T1000 (cell line): Measurements from ENCODE around the gene RGS14.
A peak's percentile ranks its signal among the peaks of the same experiment; 100 is the strongest.
"Not testable (repeated sequence)": the region's sequence is repeated elsewhere in the genome, so short reads cannot be mapped to it uniquely, and the experiment has no call there.

Experiments used
- DNase-seq: peaks from one replicate; lab custom pipeline; 2025; ENCODE audit warnings: mixed read lengths; lab: John Stamatoyannopoulos, UW

The RGS14 gene

GRCh38 chr5:177364159-177364962, 6.6 kb downstream of the RGS14 start:
- DNase-seq: no peak

GRCh38 chr5:177365845-177366527, 8.3 kb downstream of the RGS14 start:
- DNase-seq: no peak

- DNase-seq: no peak
These were observed 9.0 kb downstream of the RGS14 start for GRCh38 chr5:177366528-177367322.

- no peak for DNase-seq
These were observed 9.7 kb downstream of the RGS14 start for GRCh38 chr5:177367323-177367848.

GRCh38 chr5:177367981-177368868, 10.5 kb downstream of the RGS14 start:
- no peak for DNase-seq

DNA sequence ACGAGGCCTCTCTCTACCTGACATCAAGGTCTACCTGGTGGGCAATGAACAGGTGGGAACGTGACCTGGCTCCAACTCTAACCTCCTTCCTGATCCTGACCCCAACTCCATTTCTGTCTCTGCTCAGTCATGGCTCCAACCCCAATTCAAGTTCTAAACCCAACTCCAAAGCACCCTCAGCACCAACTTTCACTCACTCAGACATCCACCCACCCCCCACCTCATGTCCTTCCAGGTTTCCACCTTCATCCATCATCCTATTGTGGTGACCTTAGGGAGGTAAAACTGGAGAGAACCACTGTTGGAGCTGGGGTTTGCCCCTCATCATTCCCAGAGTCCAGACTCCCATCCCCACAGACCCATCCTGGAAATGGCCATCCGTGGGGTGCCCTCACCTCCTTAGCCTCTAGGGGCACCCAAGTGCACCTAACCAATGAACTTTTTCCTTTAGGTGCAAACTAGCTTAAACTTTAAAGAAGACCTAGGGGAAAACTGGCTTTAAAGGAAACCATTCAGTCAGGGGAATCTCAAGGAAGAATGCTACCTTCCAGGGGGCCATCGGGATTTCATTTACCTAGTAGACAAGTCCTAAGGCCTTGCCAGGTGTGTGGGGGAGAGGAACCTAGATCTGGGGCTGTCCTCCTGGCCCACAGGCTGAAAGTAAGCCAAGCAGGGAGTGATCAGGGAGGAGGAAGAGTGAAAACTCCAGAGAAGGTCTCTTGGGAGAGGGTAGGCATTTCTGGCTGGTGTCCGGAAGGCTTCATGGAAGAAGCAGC, 11.3 kb downstream of the RGS14 start:
- DNase-seq: no peak

GRCh38 chr5:177369645-177370440, 12.1 kb downstream of the RGS14 start:
- no peak for DNase-seq

- peak; percentile 63 for DNase-seq
These were observed 12.9 kb downstream of the RGS14 start for GRCh38 chr5:177370488-177371119.

DNA sequence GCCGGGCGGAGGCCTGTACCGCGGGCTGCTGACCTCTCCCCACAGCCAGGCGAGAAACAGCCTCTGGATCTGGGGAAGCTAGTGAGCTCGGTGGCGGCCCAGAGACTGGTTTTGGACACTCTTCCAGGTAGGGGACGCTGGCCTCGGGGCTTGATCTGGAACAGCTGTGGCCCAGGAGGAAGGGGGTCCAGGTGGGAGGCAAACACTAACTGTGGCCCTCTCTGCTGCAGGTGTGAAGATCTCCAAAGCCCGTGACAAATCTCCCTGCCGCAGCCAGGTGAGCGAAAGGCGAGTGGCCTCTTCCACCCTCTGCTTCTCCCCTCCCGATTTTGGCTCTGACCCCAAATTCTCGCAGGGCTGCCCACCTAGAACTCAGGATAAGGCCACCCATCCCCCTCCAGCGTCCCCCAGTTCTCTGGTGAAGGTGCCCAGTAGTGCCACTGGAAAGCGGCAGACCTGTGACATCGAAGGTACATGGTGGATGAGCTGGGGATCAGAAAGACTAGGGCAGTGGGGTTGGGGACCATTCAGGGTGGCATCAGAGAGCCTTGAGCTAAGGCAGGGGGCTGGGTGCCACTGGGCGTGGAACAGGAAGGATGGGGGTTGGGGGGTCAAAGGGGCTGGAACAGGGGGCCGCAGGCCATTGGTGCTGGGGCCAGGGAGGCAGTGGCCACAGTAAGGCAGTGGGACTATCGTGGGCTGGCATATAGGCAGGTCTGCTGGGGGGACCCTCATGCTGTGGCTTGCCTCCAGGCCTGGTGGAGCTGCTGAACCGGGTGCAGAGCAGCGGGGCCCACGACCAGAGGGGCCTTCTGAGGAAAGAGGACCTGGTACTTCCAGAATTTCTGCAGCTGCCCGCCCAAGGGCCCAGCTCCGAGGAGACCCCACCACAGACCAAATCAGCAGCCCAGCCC, 13.7 kb downstream of the RGS14 start:
- DNase-seq: no peak

GRCh38 chr5:177372034-177372896, 14.5 kb downstream of the RGS14 start:
- no peak for DNase-seq

DNA sequence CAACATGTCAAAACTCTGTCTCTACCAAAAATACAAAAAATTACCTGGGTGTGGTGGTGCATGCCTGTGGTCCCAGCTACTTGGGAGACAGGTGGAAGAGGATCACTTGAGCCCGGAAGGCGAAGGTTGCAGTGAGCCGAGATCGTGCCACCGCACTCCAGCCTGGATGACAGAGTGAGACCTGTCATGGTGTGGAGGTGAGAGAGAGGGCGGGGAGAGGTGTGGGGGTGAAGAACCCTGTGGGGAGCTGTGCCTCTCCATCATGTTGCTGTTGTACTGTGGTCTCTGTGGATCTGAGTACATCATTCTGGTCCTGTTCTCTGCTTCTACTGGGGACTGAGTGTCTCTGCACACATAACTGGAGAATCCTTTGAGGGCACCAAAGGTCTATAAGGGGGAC, 15.2 kb downstream of the RGS14 start:
- DNase-seq: no peak

DNA sequence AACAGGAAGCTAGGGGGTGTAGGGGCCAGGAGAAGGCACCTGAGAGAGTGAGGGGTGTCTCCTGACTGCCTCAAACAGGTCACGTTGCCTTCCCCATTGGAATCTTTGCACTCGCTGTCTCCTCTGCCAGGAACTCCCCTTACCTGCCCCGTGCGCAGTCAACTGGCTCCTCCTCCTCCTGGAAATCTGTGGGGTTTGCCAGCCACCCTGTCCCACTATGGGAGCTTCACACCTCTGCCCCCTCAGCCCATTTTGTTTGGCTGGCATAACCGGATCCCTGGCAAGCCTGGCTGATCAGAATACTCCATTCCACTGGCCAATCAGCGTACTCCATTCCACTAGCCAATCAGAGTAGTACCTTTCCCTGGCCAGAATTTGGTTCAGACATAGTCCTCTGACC, 16.1 kb downstream of the RGS14 start:
- DNase-seq: no peak

GRCh38 chr5:177374211-177374610, 16.5 kb downstream of the RGS14 start:
- no peak for DNase-seq

DNA sequence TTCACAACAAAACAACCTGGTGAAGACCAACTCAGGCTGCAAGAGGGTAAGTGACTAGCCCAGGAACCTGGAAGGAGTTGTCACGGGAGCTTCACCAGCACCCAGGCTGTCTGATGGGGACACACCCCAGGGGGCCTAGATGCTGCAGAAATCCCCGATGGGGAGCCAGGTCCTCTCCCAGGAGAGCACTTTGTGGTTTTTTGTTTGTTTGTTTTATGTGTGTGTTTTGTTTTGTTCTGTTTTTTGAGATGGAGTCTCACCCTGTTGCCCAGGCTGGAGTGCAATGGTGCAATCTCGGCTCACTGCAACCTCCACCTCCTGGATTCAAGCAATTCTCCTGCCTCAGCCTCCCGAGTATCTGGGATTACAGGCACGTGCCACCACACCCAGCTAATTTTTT, 17.8 kb downstream of the RGS14 start:
- not testable (repeated sequence) for DNase-seq

- no peak for DNase-seq
These were observed 18.4 kb downstream of the RGS14 start for GRCh38 chr5:177376107-177376506.

GRCh38 chr5:177377851-177378776, 20.4 kb downstream of the RGS14 start:
- DNase-seq: no peak
